Right renal pelvis (tissue), 4 donors: Measurements from ENCODE around the gene OR10P1. TPM values are rescaled to one million over a fixed set of nuclear protein-coding genes. Genes with fewer than 3 reads are reported as not detected.
A peak's percentile ranks its signal among the peaks of the same experiment; 100 is the strongest.
"Not testable (repeated sequence)": the region's sequence is repeated elsewhere in the genome, so short reads cannot be mapped to it uniquely, and the experiment has no call there.

Source experiments
- DNase-seq, 4 donors: peaks; one replicate each; pipeline ENCODE4 v3.0.0-alpha.2; 2013; ENCODE audit warnings: low read depth in 4 of 4, low spot score in 3 of 4, missing footprints in 1 of 4
- polyA plus RNA-seq, 4 donors: library from polyadenylated mRNA; unstranded; fragments of 120-200 nt; gene quantifications; one replicate each; pipeline ENCODE4 v1.2.1, GENCODE V29; 2013; ENCODE audit not compliant: insufficient read length in 4 of 4

OR10P1 gene, protein sequence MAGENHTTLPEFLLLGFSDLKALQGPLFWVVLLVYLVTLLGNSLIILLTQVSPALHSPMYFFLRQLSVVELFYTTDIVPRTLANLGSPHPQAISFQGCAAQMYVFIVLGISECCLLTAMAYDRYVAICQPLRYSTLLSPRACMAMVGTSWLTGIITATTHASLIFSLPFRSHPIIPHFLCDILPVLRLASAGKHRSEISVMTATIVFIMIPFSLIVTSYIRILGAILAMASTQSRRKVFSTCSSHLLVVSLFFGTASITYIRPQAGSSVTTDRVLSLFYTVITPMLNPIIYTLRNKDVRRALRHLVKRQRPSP
- not detected for polyA plus RNA-seq

DNA sequence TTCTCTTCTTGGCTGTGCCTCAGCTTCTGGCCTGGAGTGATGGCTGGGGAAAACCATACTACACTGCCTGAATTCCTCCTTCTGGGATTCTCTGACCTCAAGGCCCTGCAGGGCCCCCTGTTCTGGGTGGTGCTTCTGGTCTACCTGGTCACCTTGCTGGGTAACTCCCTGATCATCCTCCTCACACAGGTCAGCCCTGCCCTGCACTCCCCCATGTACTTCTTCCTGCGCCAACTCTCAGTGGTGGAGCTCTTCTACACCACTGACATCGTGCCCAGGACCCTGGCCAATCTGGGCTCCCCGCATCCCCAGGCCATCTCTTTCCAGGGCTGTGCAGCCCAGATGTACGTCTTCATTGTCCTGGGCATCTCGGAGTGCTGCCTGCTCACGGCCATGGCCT, at the start of gene OR10P1:
Gene OR10P1 (plus strand): TSS at position 40 of the 400 bp plus-strand sequence. CDS start 0 bp downstream, at position 40.
- DNase-seq = no peak

DNA sequence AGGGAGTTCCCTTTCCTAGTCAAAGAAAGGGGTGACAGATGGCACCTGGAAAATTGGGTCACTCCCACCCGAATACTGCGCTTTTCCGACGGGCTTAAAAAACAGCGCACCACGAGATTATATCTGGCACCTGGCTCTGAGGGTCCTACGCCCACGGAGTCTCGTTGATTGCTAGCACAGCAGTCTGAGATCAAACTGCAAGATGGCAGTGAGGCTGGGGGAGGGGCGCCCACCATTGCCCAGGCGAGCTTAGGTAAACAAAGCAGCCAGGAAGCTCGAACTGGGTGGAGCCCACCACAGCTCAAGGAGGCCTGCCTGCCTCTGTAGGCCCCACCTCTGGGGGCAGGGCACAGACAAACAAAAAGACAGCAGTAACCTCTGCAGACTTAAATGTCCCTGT, 46.5 kb upstream of the OR10P1 start:
- not testable (repeated sequence) for DNase-seq

DNA sequence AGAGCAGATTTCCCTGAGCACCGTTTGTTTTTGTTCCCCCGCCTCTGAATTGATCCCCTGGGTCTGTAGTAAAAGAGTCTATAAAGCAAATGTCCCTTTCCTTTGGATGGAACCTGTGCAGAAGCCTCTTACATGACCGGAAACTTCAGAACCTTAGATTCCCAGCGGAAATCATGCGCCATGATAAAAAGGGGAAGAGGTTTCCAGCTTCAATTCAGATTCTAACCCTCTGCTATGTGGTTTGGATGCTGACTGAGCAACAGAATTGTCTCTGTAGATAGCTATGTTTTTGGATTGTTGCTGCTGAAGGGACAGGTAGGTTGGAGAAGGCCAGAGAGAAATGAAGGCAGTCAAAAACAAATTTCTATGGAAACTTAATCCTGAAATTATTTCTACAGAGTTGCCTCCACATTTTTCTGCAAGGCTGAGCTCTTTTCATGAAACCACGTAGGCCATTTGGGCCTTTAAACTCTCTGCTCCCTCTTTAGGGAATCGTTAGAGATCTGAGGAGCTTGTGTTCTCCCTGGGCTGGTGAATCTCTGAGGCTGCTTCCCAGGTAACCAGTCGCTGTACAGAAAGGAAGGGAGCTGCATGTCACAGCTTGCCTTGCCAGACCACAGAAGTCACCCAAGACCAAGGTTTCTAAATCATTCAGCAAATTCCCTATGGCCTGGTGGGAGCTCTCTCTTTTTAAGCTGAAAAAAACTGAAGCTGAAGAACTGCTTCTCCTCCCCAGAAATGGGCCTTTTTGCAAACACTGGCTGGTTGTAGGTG, 28.7 kb upstream of the OR10P1 start:
- DNase-seq = no peak

DNA sequence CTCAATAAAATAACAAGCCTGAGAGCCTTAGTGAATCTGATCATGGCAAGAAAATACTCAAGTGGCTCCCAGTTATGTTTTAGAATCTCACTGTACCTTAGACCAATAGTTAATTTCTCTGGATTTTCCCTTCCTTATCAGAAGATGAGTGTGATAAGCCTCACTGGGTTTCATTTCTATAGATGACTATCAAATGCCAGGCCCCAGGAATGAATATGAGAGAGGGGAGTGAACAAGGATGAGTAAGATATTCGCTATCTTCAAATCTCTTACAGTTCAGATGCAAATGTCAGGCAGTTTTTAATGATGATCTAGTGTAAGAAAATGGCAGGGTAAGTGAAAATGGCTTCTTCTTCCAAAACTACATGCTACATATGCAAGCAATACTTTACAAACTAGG, 26.1 kb upstream of the OR10P1 start:
- no peak for DNase-seq

DNA sequence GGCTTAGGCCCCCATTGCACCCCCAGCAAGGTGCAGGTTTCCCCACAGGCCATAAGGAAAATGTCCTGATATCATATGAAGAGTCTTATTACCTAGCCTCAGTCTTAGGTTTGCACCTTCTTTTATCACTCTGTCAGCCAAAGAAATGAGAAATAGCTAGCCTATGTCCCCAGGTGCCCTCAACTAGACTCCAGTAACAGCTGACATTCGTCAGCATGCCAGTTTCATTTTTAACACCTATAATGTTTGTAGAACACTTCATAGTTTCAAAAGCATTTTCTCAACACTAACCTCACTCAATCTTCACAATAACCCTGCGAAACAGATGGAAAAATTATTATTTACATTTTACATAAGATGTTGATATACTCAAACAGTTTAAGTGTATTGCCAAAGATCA, 24.0 kb upstream of the OR10P1 start:
- DNase-seq = no peak

DNA sequence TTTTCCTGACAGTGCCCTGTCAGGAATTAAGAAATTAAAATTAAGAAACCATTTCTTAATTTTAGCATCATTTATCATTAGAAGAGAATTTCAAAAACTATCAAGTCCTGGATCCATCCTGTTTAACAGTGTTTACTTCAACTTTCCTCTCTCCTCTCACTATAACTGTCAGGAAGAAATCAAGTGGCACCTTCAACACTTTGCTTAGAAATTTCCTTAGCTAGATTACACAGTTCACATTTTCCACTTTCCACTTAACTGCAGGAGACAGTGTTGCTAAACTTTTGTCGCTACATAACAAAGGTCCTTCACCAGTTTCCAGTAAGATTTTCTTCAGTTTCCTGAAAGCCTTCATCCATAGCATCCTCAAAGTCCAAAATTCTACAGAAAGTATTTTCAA, 21.9 kb upstream of the OR10P1 start:
- no peak for DNase-seq

DNA sequence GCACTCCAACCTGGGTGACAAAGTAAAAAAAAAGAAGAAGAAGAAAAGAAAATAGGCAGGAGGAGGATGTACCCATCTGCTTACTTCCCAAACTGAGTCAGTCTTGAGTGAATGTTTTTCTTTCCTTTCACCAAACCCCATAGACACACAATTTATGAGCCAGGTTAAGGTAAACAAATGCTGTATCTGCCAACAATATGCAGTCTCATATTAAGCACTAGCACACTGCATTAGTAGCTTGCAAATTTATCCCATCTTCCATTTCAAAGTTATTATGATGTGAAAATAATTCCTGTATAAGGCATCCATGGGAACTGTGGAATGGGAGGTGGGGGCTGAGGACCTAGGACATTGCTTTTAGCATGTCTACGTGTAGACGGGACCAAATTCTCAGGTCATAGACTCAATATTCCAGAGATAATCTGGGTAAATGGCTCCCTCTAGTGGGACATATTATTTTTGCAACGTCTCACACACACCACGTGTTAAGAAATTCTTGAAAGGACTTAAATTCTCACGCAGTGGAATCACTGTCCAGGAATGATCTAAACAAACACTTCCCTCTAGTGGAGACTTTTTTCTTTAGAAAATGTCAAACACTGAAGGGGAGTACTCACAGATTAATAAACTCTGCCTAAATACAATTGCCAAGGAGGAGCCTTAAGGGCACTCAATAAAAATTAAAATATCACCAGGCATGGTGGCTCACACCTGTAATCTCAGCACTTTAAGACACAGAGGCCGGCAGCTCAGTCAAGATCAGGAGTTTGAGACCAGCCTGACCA, 17.1 kb upstream of the OR10P1 start:
- peak; percentile 86 to 91 (median 88) for DNase-seq

DNA sequence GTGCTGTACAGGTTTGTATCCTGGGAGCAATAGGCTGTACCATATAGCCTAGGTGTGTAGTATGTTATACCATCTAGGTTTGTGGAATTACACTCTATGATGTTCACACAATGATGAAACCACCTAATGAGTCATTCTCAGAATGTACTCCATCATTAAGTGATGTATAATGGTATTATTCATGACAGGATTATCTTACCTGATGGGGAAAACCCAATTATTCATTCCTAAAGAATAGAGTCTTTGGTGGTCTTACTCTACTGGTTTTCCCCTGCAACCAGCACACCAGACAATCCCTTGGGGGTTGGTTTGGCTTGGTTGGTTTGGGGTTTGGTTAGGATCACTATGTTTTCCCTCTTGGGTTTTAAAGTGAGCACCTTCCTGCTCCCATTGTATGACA, 12.6 kb upstream of the OR10P1 start:
- DNase-seq = no peak

DNA sequence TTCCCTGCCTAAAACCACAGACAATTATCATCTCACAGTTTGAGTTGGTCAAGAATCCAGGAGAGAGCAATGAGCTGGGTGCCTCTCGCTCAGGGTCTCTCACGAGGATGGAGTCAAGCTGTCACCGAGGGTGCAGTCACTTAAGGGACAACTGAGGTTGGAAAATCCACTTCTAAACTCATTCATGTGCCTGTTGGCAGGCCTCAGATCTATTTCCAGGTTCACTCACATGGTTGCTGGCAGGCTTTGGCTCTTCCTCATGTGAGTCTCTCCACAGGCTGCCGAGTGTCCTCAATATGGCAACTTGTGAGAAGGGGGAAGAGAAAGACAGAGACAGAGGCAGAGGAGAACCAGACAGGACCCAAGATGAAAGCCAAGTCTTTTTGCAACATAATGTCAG, 10.5 kb upstream of the OR10P1 start:
- no peak for DNase-seq

DNA sequence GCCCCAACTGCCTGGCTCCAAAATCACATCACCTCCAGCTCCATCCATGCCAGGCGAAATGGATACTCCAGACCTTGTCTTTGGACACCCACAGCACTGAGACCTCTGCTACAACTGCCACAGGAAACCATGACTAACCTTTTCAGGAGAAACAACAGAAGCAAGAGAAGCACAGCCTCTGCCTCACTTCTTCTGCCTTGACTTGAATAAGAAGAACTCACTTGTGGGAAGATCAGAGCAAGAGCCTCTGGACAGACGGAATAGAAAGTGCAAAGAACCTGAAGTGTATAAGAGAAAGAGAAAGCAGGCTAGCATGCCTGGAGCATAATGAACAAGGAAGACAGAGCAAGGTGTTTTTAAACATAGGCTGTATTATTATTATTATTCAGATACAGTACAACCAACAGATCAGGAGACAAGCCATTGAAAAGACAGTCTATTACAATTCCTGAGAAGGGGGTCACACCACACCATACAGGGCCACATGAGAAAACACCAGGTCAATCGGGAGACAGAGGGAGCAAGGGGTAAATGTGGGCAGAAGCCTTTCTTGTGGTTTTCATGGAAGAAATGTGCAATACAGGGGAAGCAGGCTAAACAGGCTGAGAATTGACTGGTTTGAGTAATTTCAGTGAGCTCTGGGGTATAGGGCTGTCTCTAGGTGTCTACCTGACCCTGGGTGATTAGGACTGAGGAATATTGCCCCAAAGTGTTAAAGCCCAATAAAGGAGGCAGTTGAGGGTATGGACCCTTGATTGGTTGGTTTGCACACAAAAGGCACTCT, 7.4 kb upstream of the OR10P1 start:
- no peak for DNase-seq

DNA sequence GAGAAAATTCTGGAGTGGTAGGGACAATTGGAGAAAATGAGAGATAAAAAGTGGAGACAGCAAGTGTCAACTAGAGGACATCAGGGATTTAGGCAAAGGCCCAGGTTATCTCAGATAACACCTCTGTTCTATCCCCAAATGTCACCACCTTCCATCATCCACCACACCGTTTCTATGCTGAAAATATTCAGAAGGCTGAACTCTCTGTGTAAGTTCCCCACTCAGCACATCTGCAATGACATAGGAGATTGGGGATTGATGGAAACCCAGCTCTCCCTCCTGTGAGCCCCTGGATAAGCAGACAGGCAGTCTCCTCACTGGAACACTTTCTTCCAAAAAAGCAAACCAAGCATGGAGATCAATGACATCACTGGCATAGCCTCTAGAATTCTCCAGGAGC, 5.6 kb upstream of the OR10P1 start:
- no peak for DNase-seq

DNA sequence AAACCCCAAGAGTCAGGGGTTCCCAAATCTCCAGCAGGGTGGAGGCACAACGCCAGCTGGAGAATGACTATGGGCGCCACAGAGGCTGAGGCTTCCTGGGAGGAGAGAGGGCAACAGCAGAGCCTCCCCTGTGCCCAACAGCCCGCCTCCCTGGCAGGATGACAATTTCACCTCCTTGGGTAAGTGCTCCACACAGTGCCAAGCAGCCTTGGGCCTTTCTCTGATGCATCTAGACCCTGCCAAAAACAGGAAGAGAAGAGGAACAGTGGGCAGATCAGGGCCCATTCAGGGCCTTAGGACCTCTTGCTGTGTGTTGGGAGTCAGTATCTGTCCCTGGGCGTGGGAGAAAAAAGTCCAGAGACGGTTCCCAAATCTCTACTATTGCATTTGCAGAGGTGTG, 5.0 kb upstream of the OR10P1 start:
- no peak for DNase-seq

DNA sequence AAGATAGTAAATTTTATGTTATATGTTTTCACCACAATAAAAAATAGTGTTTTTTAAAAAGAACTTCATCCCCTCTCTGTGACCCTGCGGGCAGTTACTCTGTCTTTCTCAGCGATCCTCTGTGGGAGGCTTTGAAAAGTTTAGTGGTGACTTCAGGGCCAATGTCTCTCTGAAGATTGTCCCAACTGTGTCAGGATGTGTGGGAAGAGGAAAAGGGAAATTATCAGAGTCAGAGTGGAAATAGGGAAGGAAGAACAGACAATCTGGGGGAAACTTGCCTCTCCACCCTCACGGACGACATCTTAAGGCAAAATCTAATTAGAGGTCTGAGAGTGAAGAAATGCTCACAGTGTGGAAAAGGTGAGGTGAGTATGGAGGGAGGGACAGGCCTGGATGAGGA, 3.5 kb upstream of the OR10P1 start:
- DNase-seq = no peak

DNA sequence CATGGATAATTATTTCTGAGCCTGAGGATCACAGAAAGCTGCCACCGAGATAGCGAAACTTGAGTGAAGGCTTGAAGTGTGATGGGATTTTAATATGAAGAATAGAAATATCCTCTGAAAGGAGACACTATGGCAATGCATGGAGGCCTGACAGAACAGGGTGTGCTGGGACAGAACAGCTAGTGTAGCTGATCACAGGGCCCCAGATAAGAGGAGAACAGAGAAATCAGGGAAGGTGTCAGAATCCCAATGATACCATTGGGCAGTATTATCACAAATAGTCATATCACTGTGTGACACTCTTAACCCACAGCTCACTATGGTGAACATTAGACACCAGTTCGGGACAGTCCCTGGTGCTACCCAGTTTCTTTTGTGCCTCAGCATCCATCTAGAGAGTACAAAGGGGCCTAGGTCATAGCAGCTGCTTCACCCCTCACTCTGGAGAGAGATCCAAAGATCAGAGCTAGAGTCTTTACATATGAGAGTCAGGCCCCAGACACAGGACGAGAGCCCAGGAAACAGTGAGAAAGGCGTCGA, 506 bp upstream of the OR10P1 start:
- no peak for DNase-seq

DNA sequence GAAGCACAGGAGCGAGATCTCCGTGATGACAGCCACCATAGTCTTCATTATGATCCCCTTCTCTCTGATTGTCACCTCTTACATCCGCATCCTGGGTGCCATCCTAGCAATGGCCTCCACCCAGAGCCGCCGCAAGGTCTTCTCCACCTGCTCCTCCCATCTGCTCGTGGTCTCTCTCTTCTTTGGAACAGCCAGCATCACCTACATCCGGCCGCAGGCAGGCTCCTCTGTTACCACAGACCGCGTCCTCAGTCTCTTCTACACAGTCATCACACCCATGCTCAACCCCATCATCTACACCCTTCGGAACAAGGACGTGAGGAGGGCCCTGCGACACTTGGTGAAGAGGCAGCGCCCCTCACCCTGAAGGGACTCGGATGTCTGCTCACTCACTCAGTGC, 775 bp downstream of the OR10P1 start:
- DNase-seq = no peak

DNA sequence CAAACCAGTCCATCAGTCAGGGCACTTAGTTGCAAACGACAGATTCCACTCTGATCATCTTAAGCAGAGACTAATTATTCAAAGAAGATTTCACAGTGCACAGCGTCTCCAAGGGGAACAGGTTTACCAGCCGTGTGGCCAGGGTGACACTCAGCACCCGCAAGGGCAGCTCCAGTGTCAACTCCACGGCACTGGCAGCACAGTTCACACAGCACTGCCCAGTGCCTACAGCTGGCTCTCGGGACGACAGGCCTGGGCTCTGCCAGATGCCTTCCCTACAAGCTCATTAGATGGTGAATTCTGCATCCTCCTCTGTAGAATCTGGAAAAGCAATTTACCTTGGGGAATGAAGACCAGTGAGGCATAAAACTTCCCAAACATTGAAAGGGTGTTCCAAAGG, 4.9 kb downstream of the OR10P1 start:
- no peak for DNase-seq

DNA sequence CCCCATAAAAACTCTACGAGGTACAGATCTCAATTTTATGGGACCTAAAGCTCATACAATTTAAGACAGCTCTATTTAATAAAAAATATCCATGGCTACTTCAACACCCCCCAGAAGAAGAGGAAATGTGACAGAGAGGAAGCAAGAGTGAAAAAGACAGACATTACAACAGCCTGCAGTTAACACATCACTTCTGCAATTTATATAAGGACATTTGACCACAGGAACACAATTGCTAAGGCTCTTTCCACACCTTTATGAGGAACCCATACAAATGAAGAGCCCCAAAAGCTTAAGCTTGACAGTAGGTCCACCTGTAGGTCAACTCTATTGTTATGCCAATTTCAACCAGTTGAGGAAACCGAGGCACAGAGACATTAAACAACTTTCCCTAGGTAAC, 5.6 kb downstream of the OR10P1 start:
- no peak for DNase-seq

DNA sequence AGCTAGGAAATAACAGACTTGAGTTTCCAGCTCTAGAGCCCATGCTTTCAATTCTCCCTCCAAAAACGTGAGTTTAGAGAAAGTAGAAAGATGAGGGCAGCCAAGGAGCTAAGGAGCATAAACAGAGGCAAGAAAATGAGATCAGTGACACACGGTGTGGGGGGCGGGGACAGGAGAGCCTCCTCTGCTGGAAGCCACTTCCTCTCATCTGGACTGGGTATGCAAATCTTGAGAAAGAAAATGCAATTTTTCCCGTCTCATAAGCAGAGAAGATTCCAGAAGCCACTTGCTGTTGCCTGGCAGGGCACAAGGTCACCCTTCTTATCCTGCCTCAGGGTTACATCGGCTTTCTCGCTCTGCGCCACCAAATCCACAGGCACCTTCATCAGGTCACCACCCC, 6.0 kb downstream of the OR10P1 start:
- DNase-seq = no peak

DNA sequence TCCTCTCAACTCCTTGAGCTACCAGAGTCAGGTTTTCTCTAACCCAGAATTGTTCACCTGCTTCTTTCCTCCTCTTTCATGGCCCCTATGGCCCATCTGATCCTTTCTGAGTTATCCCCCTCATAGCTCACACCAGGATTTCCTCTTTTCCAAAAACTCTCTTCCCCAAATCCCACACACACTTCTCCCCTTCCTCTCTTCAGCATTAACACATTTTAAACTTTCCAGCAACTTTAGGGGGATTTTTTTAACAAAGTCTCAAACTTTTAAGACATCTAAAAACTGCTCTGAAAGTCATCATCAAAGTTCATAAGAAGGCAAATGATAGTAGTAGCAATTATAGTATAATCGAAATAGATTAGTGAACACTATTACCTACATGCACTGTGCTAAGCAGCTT, 7.9 kb downstream of the OR10P1 start:
- no peak for DNase-seq

DNA sequence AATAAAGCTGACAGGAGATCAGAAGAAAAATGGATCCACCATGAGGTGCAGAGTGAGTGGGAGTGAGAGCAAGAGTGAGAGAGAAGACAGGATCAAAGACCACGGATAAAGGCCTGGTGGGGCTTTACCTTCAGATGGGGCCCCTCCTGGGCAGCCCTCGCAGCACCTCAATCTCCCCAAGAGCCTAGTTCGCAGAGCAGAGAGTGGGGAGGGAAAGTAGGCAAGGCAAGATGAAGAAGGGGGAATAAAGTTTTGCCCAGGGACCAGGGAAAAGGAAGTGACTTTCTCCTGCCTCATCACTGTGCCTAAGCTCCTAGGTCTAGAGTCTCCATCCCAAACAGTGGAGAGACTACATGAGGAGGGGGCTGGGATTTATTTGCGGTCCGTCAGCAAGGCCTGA, 10.3 kb downstream of the OR10P1 start:
- no peak for DNase-seq
